GM18858 (cell line): ENCODE data around the gene RTP3.
"Not testable (repeated sequence)": the region's sequence is repeated elsewhere in the genome, so short reads cannot be mapped to it uniquely, and the experiment has no call there.

Experiments used
- ATAC-seq: cut with Tn5 transposase; IDR thresholded peaks from one replicate; pipeline ENCODE4 v1.9.1; 2021; ENCODE audit not compliant: unreplicated experiment

RTP3 gene

GRCh38 chr3:46490338-46491084 is 7.3 kb upstream of the RTP3 start:
- ATAC-seq, result no peak

GRCh38 chr3:46491089-46492070 is 6.4 kb upstream of the RTP3 start:
- ATAC-seq, result no peak

GRCh38 chr3:46492890-46493547 is 4.8 kb upstream of the RTP3 start:
- no peak for ATAC-seq

GRCh38 chr3:46494491-46494890 is 3.3 kb upstream of the RTP3 start:
- ATAC-seq, result not testable (repeated sequence)

GRCh38 chr3:46495901-46496456 is 1.8 kb upstream of the RTP3 start:
- ATAC-seq, result no peak

GRCh38 chr3:46496746-46497555 is 825 bp upstream of the RTP3 start:
- ATAC-seq, result no peak

GRCh38 chr3:46498916-46499519 is 1.2 kb downstream of the RTP3 start:
- ATAC-seq, result no peak

- ATAC-seq, result no peak
Measured at GRCh38 chr3:46500656-46501635, 3.2 kb downstream of the RTP3 start.

- no peak for ATAC-seq
Measured at GRCh38 chr3:46501702-46502101, 3.9 kb downstream of the RTP3 start.

- ATAC-seq, result no peak
Measured at GRCh38 chr3:46503200-46503874, 5.6 kb downstream of the RTP3 start.

- ATAC-seq, result no peak
Measured at GRCh38 chr3:46504789-46505188, 7.0 kb downstream of the RTP3 start.

GRCh38 chr3:46505953-46506352 is 8.2 kb downstream of the RTP3 start:
- ATAC-seq, result no peak

- ATAC-seq, result no peak
Measured at GRCh38 chr3:46506526-46506925, 8.8 kb downstream of the RTP3 start.

GRCh38 chr3:46508850-46509591 is 11.2 kb downstream of the RTP3 start:
- no peak for ATAC-seq

GRCh38 chr3:46509661-46510187 is 11.9 kb downstream of the RTP3 start:
- no peak for ATAC-seq

- ATAC-seq, result no peak
Measured at GRCh38 chr3:46512191-46512749, 14.5 kb downstream of the RTP3 start.

- no peak for ATAC-seq
Measured at GRCh38 chr3:46516521-46516920, 18.7 kb downstream of the RTP3 start.
